Eye (tissue), 1 donor: ENCODE data around the gene MARCHF11.

Experiments
- DNase-seq: peaks from one replicate; pipeline ENCODE4 v3.0.0-alpha.2; 2015

The MARCHF11 gene, protein sequence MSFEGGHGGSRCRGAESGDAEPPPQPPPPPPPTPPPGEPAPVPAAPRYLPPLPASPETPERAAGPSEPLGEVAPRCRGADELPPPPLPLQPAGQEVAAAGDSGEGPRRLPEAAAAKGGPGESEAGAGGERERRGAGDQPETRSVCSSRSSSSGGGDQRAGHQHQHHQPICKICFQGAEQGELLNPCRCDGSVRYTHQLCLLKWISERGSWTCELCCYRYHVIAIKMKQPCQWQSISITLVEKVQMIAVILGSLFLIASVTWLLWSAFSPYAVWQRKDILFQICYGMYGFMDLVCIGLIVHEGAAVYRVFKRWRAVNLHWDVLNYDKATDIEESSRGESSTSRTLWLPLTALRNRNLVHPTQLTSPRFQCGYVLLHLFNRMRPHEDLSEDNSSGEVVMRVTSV

DNA sequence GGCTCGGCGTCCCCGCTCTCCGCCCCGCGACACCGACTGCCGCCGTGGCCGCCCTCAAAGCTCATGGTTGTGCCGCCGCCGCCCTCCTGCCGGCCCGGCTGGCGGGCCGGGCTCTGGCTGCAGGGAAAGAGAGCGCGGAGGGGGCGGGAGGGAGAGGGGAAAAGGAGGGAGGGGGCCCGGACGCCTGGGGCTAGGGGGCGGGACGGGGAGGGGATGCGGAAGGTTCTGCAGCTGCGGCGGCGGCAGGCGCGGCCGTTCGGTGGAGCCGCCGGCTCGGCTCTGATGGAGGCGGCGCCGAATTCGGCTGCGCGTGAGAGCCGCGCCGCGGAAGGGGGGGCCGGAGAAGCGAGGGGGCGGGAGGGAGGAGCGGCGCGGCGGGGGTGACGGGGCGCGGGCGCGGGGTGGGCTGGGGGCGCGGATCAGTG is at the start of gene MARCHF11:
Gene MARCHF11 (minus strand): TSS at position 281 of the 425 bp plus-strand sequence. CDS start 216 bp downstream, at position 65.
- DNase-seq, result peak; percentile 56

DNA sequence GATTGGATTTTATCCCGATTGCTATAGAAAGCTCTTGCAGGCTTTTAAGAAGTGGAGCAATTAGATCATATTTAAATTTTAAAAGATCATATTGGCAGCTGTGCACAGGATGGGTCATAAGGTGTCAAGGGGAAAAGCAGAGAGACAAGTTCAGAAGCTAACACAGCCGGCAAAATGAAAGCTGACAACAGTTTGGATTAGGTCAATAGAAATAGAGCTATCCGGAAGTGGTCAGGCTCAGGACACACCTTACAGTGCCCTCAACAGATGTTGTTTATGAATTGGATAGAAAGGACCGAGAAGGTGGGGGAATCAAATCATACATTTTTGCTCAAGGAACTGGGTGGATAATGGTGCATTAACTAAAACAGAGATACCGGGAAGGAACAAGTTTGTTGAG is 46.3 kb upstream of the MARCHF11 start:
- no peak for DNase-seq

DNA sequence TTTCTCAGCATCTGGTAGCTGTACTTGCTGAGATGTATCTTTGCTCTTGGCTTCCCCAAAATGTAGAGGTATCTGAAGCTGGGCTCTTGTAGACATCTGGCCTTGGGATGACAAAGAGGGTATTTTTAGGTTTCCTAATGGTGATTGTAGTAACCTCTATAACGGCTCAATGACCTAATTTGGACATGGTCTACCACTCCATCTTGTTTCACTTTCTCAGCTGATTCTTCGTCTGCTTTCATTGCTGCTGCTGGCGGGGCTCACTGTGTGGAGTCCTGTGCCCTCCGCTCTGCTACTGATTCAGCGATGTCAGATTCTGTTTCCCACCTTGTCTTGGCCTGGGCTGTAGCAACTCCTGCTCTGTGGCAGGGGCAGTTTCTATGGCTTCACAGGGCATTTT is 12.7 kb upstream of the MARCHF11 start:
- no peak for DNase-seq

DNA sequence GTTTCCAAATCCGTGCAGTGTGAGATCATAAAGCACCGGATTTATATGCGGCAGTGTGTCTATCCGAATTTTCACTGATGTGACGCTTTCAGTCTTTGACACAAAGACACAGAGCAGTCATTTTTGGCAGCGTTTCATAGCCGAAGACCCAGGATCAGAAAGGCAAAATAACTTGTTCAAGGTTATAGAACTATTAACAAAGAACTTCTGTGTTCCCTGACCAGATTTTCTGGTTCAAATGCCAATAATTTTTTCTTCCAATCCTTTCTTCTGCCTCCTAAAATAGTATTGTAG is 1.1 kb upstream of the MARCHF11 start:
- DNase-seq, result no peak

DNA sequence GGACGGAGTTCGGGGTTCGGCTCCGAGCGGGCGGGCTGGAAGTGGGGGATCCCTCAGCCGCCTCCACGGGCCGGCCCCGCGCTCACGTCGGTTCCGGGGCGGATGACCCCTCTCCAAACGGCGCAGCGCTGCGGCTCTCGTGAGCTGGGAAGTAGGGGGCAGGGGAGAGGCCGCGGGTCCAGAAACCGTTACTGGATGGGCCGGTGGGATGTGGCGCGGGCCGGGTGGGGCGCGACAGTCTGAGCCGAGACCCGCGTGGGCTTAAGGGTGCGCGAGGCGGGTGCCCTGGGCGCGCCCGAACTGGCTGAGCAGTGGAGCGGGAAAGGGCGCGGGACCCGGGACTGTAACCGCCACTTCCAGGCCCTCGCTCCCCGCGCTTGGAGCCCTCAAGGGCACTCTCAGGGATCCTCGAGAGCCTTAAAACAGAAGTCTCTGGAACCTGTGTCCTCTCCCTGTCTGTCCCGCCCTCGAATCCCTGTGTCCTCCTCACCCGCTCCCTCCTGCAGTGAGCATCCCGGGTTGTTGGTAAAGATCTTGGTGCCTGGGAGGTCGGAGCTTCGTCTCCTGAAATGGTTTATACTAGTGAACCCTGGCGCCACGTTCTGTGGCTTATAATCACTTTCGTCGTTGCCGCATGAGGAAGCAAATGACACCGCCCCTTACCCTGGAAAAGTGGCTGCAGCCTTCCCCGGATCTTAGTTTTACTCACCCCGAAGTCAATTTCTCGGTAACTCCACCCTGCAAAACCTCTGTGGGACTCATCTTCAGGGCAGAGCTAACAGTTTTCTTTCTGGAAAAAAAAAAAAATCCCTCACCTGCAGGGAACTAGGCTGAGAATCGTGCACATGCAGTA is 571 bp upstream of the MARCHF11 start:
- DNase-seq, result peak; percentile 39

DNA sequence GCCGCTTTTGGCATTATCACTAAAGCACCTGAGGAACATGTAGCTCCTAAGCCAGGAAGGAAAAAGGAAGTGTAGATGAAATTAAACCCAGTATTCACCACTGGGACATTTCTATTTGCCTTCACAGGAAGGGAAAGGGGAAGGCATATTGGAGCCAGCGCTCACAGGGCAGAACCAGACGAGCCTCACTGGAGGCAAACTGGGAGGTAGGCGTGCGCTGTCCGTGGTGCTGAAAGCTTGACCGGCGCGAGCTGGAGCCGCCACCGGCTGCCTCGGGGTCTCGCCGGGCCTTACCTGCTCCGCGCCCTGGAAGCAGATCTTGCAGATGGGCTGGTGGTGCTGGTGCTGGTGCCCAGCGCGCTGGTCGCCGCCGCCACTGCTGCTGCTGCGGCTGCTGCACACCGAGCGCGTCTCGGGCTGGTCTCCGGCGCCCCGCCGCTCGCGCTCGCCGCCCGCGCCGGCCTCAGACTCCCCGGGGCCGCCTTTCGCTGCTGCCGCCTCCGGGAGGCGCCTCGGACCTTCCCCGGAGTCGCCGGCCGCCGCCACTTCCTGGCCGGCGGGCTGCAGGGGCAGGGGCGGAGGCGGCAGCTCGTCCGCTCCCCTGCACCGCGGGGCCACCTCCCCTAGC is 732 bp downstream of the MARCHF11 start:
- DNase-seq, result peak; percentile 95

DNA sequence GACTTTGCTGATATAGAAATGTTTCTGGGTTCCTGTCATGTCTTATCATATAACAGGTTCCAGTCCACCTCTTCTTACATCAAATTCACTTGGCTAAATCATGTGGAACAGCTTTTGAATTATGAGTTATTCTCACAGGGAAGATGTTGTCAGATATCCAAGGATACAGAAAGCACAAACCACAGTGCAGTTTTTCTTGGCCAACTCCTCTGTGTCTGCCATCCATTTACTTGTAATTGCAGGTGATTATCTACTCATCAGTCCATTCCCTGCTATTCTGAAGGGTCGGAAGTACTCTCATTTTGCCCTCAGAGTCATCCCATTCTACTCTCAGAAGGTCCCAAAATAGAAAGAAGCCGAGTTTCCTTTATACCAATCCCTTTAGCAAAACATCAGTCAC is 10.0 kb downstream of the MARCHF11 start:
- DNase-seq, result no peak

DNA sequence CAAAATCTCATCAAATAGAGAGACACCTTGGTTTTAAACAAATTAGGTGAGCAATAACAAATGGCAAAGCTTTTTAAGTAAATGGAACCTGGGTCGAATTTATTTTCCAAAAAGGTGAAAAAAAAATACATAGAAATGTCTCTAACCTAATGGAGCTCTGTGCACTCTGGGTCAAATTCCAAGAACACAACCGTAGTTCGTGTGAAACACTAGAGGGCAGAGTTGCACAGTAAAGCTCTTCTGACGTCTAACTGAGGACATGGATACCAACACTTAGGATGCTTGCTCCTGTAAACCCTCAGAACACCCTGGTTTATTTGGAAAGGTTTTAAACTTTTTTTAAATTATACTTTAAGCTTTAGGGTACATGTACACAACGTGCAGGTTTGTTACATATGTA is 18.9 kb downstream of the MARCHF11 start:
- DNase-seq, result peak; percentile 86

DNA sequence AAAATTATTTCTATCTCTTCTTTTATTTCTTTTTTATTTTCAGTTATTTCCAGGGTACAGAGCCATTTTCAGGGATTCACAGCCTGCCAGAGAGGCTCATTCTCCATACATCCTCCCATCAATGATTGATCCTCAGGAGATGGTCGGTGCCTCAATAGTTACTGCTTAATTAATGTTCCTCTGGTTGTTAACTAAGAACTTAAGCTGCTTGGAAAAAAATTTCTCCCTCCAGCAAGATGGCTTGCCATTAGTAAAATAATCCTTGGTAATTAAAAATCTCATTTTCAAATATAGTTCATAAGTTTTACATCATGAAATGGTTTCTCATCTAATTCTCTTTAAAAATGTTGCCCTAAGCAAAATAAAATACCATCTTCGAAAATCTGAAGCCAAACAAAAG is 20.0 kb downstream of the MARCHF11 start:
- DNase-seq, result no peak

DNA sequence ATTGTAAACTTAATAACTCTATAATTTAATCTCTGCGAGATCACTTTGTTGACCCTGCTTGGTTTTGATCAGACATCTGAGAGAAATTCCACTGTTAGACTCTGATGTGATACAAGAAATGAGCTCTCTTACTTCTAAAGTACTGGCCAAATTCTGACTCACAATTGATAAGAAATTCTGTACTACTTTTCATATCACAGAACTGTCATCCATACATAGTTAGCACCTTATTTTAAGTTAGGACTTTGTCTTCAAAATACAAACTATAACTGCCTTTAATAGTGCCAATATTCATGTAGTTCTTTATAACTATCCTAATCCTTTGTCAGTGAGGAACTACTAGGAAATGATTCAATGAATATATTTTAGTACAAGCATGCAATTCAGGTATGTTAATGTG is 23.4 kb downstream of the MARCHF11 start:
- DNase-seq, result no peak

DNA sequence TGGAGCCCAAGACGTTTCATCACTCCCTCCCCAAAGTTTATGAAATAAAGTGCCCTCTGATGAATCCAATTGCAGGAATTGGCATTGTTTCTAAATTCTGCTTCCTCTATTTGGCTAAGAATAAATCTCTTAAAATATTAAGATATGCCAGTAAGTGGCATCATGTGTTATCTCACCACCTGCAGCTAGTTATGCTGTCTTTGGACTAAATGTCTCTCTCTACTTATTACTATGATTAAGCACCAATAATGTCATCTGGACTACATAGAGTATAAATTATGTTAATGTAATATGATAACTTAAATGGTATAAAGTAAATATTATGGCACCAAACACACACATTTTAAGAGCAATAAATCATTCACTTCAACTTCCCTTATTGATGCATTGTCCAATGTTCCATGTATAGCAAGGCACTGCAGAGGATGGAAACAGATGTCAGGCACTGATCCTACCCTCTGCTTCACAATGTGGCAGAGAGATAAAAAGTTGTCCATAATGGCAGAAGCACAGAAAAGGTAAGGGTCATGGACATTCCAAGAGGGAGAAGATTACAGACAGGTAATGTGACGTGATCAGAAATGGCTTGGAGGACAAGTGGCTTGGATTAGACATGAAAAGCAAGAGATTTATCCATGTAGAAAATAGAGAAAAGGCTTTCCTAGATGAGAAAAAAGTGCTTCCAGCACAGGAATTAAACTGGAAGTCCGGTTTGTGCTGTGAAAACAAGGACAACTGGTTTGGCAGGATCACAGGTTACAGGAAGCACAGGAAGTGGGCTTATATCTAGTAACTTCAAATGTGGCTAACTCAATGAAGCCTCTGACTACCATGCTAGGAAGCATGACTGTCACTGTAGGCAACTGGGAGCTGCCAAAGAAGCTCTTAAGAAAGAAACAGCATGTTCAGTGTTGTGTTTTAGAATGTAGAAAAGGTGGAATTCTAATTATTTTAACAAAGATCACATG is 26.7 kb downstream of the MARCHF11 start:
- no peak for DNase-seq

DNA sequence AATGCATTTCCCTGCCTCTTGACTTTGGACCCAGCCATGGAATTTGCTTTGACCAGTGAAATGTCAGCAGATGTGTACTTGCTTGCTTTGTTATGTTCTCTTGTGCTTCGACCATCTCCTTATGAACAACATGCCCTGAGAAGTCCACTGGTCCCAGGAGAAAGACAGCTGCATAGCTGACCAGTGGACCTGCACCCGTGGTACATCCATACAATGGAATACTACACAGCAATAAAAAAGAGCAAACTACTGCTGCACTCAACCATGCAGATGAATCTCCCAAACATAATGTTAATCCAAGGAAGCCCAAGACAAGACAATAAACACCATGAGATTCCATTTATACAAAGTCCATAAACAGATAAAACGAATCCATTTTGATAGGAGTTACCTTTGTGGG is 30.0 kb downstream of the MARCHF11 start:
- DNase-seq, result no peak

DNA sequence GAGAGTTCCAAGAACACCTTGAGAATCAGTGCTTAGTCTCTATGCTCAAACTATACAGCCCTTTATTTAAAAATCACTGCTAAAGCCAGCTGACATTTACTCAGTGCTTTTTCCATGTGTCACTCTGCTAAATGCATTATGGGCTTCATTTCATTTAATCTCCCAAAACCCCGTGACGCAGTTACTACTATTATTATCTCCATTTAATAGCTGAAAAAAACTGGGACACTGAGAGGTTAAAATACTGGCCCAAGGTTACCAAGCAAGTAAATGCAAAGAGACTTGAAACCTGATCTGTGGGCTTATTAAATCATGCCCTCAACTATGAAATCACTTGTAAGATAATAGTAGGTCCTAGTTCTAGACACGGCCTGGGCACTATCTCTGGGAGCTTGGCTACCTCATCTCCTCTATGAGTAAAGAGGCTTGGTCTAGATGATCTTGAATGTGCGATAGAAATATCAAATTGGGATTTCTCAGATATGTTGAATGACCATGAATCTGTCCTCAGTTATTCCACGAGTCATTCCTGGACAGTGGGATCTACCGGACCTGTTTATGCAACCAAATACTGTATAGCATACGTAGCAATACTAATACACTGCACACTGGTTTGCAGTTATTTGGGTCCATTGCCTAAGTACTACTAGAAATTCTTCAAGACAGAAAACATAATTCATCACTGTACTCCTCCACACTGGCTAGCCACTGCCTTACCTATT is 32.3 kb downstream of the MARCHF11 start:
- no peak for DNase-seq

DNA sequence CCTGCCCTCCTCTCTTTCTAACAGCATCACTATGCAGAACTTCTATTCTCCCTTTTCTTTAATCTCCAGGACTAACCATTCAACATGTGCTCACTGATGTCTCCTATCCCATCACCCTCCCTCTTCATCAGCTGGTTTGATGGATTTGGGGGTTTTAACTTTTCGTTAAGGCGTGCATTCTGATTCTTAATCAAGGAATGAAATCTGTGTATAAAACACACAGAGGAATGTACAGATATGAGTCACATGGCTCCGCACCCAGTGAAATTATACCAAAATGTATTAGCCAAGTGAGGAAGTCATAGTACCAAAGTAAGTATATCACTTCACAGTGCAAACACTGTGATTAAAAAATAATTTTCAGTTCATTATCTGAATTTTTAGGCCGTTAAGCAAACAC is 35.2 kb downstream of the MARCHF11 start:
- DNase-seq, result no peak

DNA sequence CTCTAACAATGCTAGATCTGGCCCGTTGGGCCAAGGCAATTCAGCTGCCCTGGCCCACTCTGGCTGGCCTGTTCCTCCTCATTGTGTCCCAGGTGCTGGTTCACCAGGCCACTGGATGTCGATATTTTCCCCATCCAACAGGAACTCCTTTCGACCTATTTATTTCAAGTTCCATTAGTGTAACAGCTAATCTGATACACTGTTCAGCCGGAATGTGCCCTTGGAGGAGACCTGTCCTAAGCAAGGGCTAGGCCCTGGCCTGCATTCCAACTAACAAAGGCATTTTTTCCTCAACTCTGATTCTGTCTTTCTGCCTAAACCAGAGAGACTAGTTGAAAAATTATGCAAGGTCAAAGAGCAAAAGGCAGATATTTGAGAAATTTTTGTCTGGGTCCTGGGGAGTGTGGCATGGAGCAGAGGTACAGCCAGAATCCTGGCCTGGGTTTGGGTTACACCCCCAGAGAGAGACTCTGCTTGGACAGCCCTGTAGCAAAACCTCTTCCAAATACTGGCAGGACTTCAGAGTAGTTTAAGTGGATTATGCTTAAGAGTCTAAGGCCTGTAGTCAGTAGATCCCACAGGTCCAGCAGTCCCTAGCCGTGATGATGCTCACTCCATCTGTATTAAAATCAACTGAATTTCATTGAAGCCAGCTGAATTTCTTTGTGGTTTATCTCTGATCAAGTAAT is 36.1 kb downstream of the MARCHF11 start:
- peak; percentile 75 for DNase-seq

DNA sequence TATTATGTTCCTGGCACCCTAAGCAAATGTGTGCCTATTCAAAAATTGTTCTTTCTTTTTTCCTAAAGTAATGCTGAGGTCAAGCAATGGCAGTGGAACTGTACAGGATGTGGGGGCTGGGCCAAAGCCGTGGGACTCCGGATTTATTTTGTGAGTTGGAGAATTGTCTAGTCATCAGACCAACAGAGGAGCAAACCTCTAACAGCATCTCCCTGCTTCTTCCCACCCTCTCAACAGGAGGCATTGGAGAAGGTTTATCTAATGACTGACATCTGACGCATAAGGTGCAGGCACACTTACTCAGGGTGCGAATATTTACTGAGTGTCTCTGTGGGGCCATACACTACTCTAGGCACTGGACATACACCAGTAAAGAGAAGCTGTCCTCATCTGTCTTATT is 38.6 kb downstream of the MARCHF11 start:
- DNase-seq, result no peak

DNA sequence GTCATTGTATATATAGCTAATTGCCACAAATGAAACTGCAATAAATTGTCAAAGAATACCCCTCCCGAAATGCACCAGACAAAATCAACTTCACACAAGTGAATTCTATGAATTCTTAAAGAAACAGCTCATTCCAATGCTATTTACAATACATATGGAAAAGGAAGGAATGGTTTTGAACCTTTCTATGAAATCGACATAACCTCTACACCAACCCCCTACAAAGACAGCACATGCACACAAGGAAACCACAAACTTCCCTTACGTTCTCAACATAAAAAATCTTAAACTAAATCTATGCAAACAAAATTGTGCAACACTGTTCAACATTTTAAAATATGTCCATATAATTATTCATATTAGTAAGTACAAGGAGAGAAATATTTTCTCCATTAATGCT is 39.2 kb downstream of the MARCHF11 start:
- DNase-seq, result no peak

DNA sequence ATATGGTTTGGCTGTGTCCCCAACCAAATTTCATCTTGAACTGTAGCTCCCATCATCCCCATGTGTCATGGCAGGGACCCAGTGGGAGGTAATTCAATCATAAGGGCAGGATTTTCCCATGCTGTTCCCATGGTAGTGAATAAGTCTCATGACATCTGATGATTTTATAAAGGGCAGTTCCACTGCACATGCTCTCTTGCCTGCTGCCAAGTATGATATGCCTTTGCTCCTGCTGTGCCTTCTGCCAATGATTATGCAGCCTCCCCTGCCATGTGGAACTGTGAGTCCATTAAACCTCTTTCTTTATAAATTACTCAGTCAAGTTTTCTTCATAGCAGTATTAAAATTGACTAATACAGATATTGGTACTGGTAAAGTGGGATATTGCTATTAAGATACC is 42.4 kb downstream of the MARCHF11 start:
- DNase-seq, result no peak

DNA sequence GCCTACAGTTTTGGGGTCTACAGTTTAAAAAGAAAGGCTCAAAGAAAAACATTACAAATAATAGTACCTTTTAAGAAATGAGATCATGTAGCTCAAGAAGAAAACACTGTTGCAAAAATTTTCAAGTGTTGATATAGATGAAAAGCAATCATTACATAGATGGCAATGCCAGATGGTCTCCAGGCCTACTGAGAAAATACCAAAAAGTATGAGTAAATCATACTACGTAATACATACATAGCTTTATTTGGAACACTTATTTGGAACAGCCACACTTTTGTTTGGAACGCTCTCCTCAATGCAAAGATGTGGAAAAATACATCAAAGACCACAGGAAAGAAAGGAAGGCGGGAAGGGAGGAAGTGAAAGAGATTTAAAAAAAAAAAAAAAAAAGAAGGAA is 44.1 kb downstream of the MARCHF11 start:
- DNase-seq, result no peak

DNA sequence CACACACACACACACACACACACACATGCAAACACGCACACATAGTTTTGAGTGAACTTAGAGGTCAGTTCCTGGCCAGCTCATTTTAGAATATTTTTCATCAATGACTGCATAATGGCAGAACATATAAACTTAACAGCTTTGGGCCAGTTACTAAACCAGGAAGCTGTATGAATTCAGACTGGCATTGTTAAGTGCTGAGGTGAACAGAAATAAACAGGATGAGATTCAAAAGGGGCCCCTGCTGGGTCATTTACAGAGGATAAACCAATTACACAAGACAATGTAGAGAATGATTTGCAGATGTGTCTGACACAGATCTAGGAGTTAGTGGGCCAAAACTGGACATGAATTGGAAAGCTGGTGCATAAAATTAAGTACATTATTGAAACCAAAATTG is 44.6 kb downstream of the MARCHF11 start:
- peak; percentile 66 for DNase-seq

DNA sequence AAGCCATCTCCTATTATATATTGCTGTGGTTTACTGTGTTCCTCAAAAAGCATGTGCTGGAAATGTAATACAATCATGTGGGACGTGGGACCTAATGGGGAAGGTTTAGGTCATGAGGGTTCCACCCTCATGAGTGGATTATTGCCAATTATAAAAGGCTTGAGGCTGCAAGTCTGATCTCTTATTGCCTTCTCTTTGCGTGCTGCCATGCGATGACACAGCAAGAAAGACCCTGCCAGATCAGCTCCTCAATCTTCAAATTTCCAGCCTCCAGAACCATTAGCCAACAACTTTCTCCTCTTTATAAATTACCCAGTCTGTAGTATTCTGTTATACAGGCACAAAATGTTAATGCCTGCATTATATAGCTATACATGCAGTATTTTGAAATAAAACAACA is 45.4 kb downstream of the MARCHF11 start:
- DNase-seq, result no peak
